GM19397 (cell line): ENCODE results near the gene PARD3B.
A peak's percentile ranks its signal among the peaks of the same experiment; 100 is the strongest.

Experiments
- ATAC-seq: cut with Tn5 transposase; IDR thresholded peaks from one replicate; pipeline ENCODE4 v1.9.1; 2021; ENCODE audit warnings: mild to moderate bottlenecking, moderate library complexity; ENCODE audit not compliant: unreplicated experiment

Gene PARD3B

GRCh38 chr2:205089958-205090357 lies 544.7 kb downstream of the PARD3B start:
- no peak for ATAC-seq

GRCh38 chr2:205091411-205091810 lies 546.1 kb downstream of the PARD3B start:
- ATAC-seq = no peak

GRCh38 chr2:205094031-205094430 lies 548.8 kb downstream of the PARD3B start:
- ATAC-seq = no peak

GRCh38 chr2:205103699-205104098 lies 558.4 kb downstream of the PARD3B start:
- no peak for ATAC-seq

GRCh38 chr2:205107810-205108209 lies 562.5 kb downstream of the PARD3B start:
- no peak for ATAC-seq

- ATAC-seq = no peak
Observed at GRCh38 chr2:205115511-205115910, 570.2 kb downstream of the PARD3B start.

GRCh38 chr2:205117125-205117524 lies 571.9 kb downstream of the PARD3B start:
- no peak for ATAC-seq

GRCh38 chr2:205119136-205119535 lies 573.9 kb downstream of the PARD3B start:
- no peak for ATAC-seq

- no peak for ATAC-seq
Observed at GRCh38 chr2:205128726-205129125, 583.5 kb downstream of the PARD3B start.

- ATAC-seq = no peak
Observed at GRCh38 chr2:205129531-205129930, 584.3 kb downstream of the PARD3B start.

- no peak for ATAC-seq
Observed at GRCh38 chr2:205130111-205130829, 585.0 kb downstream of the PARD3B start.

- no peak for ATAC-seq
Observed at GRCh38 chr2:205133544-205133943, 588.3 kb downstream of the PARD3B start.

GRCh38 chr2:205138735-205139134 lies 593.5 kb downstream of the PARD3B start:
- ATAC-seq = no peak

GRCh38 chr2:205139822-205140463 lies 594.7 kb downstream of the PARD3B start:
- ATAC-seq = peak; percentile 80

GRCh38 chr2:205141381-205141780 lies 596.1 kb downstream of the PARD3B start:
- ATAC-seq = no peak

GRCh38 chr2:205145888-205146287 lies 600.6 kb downstream of the PARD3B start:
- no peak for ATAC-seq

GRCh38 chr2:205148755-205149154 lies 603.5 kb downstream of the PARD3B start:
- ATAC-seq = no peak

GRCh38 chr2:205156457-205156856 lies 611.2 kb downstream of the PARD3B start:
- ATAC-seq = no peak

GRCh38 chr2:205158404-205158803 lies 613.1 kb downstream of the PARD3B start:
- ATAC-seq = no peak

GRCh38 chr2:205161156-205161839 lies 616.0 kb downstream of the PARD3B start:
- no peak for ATAC-seq

GRCh38 chr2:205166745-205167144 lies 621.5 kb downstream of the PARD3B start:
- ATAC-seq = no peak

- no peak for ATAC-seq
Observed at GRCh38 chr2:205169012-205169411, 623.7 kb downstream of the PARD3B start.
